Fibroblast of mammary gland (primary cell): Measurements from ENCODE around the gene ARID4B.

Experiments used
- DNase-seq: peaks from one replicate; pipeline ENCODE4 v3.0.0-alpha.2; 2010; ENCODE audit warnings: low read depth
- H3K4me3 ChIP-seq: 2 replicates; pipeline ENCODE4 v1.5.1; 2011; ENCODE audit warnings: low read depth, mild to moderate bottlenecking, low read length, moderate library complexity; ENCODE audit not compliant: control insufficient read depth
- TF ChIP-seq, protein P1 (sequence below): conservative IDR thresholded peaks from 2 replicates; pipeline ENCODE4 v1.5.1; 2011; ENCODE audit warnings: low read depth, low read length, inconsistent platforms; ENCODE audit not compliant: control insufficient read depth, insufficient read depth

Gene ARID4B

DNA sequence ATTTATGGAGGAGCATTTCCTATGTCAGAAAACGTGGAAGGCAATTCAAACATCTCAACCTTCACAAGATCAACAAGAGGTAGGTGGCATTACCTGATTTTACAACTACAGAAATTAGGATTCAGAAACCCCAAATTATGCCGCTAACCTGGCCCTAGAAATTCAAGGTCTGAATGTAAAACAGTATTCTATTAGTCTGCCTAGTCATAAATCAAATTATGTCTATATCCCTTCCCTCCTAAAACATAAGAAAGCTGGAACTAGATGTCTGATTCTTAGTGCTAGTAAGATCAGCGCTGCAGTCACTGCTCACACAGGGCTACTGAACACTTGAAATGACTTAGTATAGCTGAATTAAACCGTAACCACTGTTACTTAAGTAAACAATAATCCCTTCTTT lies 200.8 kb downstream of the ARID4B start:
- TF ChIP-seq, protein P1, sequence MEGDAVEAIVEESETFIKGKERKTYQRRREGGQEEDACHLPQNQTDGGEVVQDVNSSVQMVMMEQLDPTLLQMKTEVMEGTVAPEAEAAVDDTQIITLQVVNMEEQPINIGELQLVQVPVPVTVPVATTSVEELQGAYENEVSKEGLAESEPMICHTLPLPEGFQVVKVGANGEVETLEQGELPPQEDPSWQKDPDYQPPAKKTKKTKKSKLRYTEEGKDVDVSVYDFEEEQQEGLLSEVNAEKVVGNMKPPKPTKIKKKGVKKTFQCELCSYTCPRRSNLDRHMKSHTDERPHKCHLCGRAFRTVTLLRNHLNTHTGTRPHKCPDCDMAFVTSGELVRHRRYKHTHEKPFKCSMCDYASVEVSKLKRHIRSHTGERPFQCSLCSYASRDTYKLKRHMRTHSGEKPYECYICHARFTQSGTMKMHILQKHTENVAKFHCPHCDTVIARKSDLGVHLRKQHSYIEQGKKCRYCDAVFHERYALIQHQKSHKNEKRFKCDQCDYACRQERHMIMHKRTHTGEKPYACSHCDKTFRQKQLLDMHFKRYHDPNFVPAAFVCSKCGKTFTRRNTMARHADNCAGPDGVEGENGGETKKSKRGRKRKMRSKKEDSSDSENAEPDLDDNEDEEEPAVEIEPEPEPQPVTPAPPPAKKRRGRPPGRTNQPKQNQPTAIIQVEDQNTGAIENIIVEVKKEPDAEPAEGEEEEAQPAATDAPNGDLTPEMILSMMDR = no peak
- DNase-seq = no peak
- H3K4me3 ChIP-seq = peak overlapping the region; percentile 98

DNA sequence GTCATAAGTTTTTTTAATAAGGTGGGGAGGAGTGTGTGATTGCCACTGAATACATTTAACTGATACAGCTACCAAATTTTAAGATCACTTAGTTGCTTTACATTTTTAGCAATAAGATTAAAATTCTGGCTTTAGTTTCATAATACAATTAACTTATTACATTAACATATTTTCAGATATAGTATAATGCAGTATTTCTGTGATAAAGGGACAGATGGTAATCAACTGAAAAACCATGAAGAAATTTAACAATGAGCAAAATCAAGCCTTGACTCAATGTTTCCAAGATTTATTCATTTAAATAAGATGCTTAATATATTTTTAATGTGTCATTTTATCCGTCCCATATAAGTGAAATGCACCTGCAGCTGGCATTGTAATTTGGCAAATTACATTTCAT lies 203.3 kb downstream of the ARID4B start:
- TF ChIP-seq, protein P1 = no peak
- DNase-seq = no peak
- H3K4me3 ChIP-seq = no peak overlapping the region

DNA sequence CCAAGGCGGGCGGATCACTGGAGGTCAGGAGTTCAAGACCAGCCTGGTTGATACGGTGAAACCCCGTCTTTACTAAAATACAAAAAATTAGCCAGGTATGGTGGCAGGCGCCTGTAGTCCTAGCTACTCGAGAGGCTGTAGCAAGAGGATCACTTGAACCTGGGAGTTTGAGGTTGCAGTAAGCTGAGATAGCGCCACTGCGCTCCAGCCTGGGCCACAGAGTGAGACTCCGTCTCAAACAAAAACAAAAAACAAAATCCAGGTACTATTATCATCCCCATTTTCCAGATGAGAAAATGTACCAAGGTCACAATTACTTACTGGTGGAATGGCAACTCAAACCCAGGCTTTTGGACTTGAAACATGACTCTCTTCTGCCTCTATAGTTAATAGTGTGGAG lies 203.9 kb downstream of the ARID4B start:
- no peak for DNase-seq
- H3K4me3 ChIP-seq = no peak overlapping the region
- TF ChIP-seq, protein P1 = no peak

DNA sequence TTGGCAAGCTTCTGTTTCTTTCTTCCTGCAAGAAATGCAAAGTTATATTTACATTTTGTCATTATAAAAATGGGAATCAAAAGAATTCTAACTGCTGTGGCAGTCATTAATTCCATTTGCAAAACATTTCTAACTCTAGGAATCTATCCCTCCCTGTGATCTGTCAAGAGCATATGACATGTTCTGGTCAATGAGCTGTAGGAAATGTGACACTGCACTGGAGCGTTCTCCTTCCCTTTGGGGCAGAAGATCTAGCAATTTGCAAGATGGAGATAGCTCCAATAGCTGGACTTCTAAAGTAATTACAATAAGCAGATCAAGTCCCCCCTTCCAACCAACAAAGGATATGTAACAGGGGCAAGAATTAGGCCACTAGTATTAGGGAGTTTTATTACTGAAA lies 205.6 kb downstream of the ARID4B start:
- no peak overlapping the region for H3K4me3 ChIP-seq
- TF ChIP-seq, protein P1 = no peak
- DNase-seq = no peak
